GM20000 (cell line): ENCODE results near the gene TEAD1.

ENCODE experiments used
- DNase-seq: peaks from one replicate; pipeline ENCODE4 v3.0.0; 2012; ENCODE audit warnings: low spot score
- TF ChIP-seq, protein P1 (sequence below): IDR thresholded peaks from 2 replicates; pipeline ENCODE4 v1.5.1; 2012; ENCODE audit warnings: mild to moderate bottlenecking, control low read depth; ENCODE audit errors: extremely low read depth, missing control alignments

The TEAD1 gene

GRCh38 chr11:12725863-12726682, 51.9 kb downstream of the TEAD1 start:
- TF ChIP-seq, protein P1, sequence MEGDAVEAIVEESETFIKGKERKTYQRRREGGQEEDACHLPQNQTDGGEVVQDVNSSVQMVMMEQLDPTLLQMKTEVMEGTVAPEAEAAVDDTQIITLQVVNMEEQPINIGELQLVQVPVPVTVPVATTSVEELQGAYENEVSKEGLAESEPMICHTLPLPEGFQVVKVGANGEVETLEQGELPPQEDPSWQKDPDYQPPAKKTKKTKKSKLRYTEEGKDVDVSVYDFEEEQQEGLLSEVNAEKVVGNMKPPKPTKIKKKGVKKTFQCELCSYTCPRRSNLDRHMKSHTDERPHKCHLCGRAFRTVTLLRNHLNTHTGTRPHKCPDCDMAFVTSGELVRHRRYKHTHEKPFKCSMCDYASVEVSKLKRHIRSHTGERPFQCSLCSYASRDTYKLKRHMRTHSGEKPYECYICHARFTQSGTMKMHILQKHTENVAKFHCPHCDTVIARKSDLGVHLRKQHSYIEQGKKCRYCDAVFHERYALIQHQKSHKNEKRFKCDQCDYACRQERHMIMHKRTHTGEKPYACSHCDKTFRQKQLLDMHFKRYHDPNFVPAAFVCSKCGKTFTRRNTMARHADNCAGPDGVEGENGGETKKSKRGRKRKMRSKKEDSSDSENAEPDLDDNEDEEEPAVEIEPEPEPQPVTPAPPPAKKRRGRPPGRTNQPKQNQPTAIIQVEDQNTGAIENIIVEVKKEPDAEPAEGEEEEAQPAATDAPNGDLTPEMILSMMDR, result no peak
- DNase-seq, result no peak

- no peak for DNase-seq
- TF ChIP-seq, protein P1, result no peak
These were observed 53.5 kb downstream of the TEAD1 start for GRCh38 chr11:12727563-12728211.

- TF ChIP-seq, protein P1, result no peak
- DNase-seq, result no peak
These were observed 54.2 kb downstream of the TEAD1 start for GRCh38 chr11:12728417-12728816.

DNA sequence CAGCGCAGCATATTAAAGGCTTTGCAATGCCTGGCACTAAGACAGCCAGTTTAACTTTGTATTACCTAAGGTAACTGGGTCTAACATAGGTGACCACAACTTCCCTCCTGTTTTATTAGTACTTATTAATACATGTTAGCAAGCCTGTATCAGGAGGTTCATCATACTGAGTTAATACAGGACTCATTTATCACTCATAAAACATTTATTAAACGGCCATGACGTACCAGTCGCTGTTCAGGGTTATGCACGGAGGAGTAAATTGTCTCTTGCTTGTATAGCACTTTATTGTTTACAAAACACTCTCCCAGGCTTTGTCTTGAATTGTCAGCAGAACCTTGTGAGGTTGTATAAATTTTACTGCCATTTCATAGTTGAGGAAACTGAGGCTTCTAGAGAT, 55.7 kb downstream of the TEAD1 start:
- TF ChIP-seq, protein P1, result no peak
- no peak for DNase-seq

GRCh38 chr11:12731841-12732336, 57.7 kb downstream of the TEAD1 start:
- no peak for DNase-seq
- TF ChIP-seq, protein P1, result no peak

DNA sequence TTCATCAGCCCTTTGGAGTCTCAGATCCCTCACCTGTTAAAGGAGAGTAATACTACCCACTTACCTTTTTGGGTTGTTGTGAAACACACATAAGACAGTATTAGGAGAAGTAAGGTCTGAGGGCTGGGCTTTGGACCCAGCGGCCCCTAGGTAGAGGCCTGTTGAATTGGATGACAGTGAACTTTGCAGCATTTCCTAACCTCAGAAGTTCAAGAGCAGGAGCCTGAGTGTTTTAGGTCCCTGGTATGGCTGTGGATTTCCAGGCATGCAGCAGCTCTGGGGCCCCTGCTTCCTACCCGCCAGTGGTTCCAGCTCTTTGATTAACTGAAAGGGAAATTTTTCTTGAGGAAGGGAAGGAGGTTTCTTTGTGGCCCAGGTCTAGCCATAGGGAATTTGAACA, 58.9 kb downstream of the TEAD1 start:
- TF ChIP-seq, protein P1, result no peak
- no peak for DNase-seq

GRCh38 chr11:12734625-12735024, 60.4 kb downstream of the TEAD1 start:
- TF ChIP-seq, protein P1, result no peak
- DNase-seq, result no peak
